Keratinocyte (primary cell): ENCODE results near the gene KNCN.

Experiments
- EZH2 ChIP-seq: IDR thresholded peaks from one replicate; pipeline ENCODE4 v1.6.1; 2012; ENCODE audit warnings: inconsistent platforms, mild to moderate bottlenecking, low read length, moderate library complexity
- TF ChIP-seq, protein P1 (sequence below), 3 experiments: IDR thresholded peaks in 1 of 3; conservative IDR thresholded peaks in 1 of 3; optimal IDR thresholded peaks in 1 of 3; 2 replicates in 2 of 3; 3 replicates in 1 of 3; pipeline versions ENCODE3 to v1.5.1; 2011; ENCODE audit warnings: low read length in 3 of 3, mild to moderate bottlenecking in 3 of 3, moderate library complexity in 2 of 3, control low read depth in 1 of 3, inconsistent platforms in 1 of 3; ENCODE audit not compliant: insufficient read depth in 2 of 3; ENCODE audit errors: extremely low read depth in 1 of 3

DNA sequence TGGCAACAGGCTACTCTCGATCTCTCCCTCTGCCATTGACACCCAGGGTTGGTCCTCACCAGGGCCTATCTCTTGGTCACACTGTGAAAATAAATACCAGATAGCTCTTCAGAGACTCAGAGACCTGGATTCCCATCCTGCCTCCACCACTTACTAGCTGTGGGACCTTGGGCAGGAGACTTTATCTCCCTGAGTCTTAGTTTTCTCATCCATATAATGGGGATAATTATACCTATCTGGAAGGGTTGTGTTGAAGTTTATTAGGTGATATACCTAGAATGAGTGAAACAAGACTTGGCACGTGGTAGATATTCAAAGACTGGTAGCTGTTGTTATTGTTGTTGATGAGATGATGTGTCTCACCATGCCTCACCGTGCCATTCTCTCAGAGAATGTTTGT lies 54.4 kb downstream of the KNCN start:
- TF ChIP-seq, protein P1, sequence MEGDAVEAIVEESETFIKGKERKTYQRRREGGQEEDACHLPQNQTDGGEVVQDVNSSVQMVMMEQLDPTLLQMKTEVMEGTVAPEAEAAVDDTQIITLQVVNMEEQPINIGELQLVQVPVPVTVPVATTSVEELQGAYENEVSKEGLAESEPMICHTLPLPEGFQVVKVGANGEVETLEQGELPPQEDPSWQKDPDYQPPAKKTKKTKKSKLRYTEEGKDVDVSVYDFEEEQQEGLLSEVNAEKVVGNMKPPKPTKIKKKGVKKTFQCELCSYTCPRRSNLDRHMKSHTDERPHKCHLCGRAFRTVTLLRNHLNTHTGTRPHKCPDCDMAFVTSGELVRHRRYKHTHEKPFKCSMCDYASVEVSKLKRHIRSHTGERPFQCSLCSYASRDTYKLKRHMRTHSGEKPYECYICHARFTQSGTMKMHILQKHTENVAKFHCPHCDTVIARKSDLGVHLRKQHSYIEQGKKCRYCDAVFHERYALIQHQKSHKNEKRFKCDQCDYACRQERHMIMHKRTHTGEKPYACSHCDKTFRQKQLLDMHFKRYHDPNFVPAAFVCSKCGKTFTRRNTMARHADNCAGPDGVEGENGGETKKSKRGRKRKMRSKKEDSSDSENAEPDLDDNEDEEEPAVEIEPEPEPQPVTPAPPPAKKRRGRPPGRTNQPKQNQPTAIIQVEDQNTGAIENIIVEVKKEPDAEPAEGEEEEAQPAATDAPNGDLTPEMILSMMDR (optimal IDR thresholded peaks at IDR 0.05 in 1 of 3, IDR thresholded peaks at IDR 0.05 in 1 of 3, conservative IDR thresholded peaks at IDR 0.05 in 1 of 3; ENCODE audit: extremely low read depth in 1 of 3, insufficient read depth in 2 of 3, low read length in 3 of 3), result no peak
- no peak for TF ChIP-seq EZH2
